Measurements from ENCODE around the gene DNPEP.
"Not testable (repeated sequence)": the region's sequence is repeated elsewhere in the genome, so short reads cannot be mapped to it uniquely, and the experiment has no call there.

The DNPEP gene

GRCh38 chr2:219414857-219415256 lies 27.1 kb upstream of the DNPEP start:
- no peak for TF ChIP-seq CTCF (IDR thresholded peaks at IDR 0.05)
- H3K36me3 ChIP-seq (ENCODE audit: control insufficient read depth, insufficient read depth, low read length), result no peaks in the 10 kb centered on the region
- H3K9me3 ChIP-seq (ENCODE audit: control insufficient read depth, low read length), result no peaks in the 10 kb centered on the region
- H3K79me2 ChIP-seq, result no peaks in the 10 kb centered on the region
- H3K27me3 ChIP-seq (ENCODE audit: control insufficient read depth, insufficient read depth, low read length), result no peaks in the 10 kb centered on the region
- no peak overlapping the region for H3K4me2 ChIP-seq (ENCODE audit: low read length)
- H3K9ac ChIP-seq, result no peak overlapping the region
- H3K27ac ChIP-seq, result no peak overlapping the region
- H3K4me3 ChIP-seq (ENCODE audit: low read depth, low read length), result no peak overlapping the region
- H2AFZ ChIP-seq, result no peak overlapping the region
- no peaks in the 10 kb centered on the region for H3K4me1 ChIP-seq

- Histone ChIP-seq H3K4me3 (ENCODE audit: low read depth, low read length) (no peak overlapping the region), H3K4me2 (ENCODE audit: low read length) (no peak overlapping the region), H2AFZ (no peak overlapping the region), H3K4me1 (no peaks in the 10 kb centered on the region), H3K9ac (no peak overlapping the region), H3K36me3 (ENCODE audit: control insufficient read depth, insufficient read depth, low read length) (no peaks in the 10 kb centered on the region), H3K27ac (no peak overlapping the region), H3K9me3 (ENCODE audit: control insufficient read depth, low read length) (no peaks in the 10 kb centered on the region), H3K79me2 (no peaks in the 10 kb centered on the region), H3K27me3 (ENCODE audit: control insufficient read depth, insufficient read depth, low read length) (no peaks in the 10 kb centered on the region)
- TF ChIP-seq CTCF (IDR thresholded peaks at IDR 0.05), result no peak
These were observed 22.7 kb upstream of the DNPEP start for GRCh38 chr2:219410390-219410789.

- no peaks in the 10 kb centered on the region for H3K27me3 ChIP-seq (ENCODE audit: control insufficient read depth, insufficient read depth, low read length)
- no peak overlapping the region for H3K4me2 ChIP-seq (ENCODE audit: low read length)
- H3K9ac ChIP-seq, result no peak overlapping the region
- TF ChIP-seq CTCF (IDR thresholded peaks at IDR 0.05), result no peak
- no peak overlapping the region for H2AFZ ChIP-seq
- no peak overlapping the region for H3K4me3 ChIP-seq (ENCODE audit: low read depth, low read length)
- H3K4me1 ChIP-seq, result no peaks in the 10 kb centered on the region
- no peaks in the 10 kb centered on the region for H3K9me3 ChIP-seq (ENCODE audit: control insufficient read depth, low read length)
- no peaks in the 10 kb centered on the region for H3K36me3 ChIP-seq (ENCODE audit: control insufficient read depth, insufficient read depth, low read length)
- no peak overlapping the region for H3K27ac ChIP-seq
- H3K79me2 ChIP-seq, result no peaks in the 10 kb centered on the region
These were observed 21.9 kb upstream of the DNPEP start for GRCh38 chr2:219409619-219410018.

DNA sequence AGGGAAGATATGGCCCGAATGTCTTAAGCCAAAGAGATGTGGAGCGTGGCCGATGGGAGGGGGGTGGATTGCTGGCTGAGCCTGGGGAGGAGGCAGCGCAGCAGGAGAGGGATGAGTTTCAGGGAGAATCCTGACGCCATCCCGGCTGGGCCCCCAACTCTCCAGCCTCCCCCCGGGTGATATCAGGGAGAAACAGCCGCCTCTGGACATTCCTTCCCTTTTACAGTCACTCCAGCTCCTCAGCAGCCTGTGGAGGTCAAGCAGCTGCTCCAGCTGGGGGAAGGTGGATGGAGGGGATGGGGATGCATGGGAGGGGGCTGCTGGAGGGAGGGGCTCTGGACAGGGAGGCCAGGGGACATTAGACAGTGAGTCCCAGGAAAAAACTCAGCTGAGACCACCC lies 20.9 kb upstream of the DNPEP start:
- Histone ChIP-seq H3K9ac (no peak overlapping the region), H2AFZ (no peak overlapping the region), H3K27ac (no peak overlapping the region), H3K4me2 (ENCODE audit: low read length) (no peak overlapping the region), H3K36me3 (ENCODE audit: control insufficient read depth, insufficient read depth, low read length) (no peaks in the 10 kb centered on the region), H3K27me3 (ENCODE audit: control insufficient read depth, insufficient read depth, low read length) (no peaks in the 10 kb centered on the region), H3K9me3 (ENCODE audit: control insufficient read depth, low read length) (no peaks in the 10 kb centered on the region), H3K79me2 (no peaks in the 10 kb centered on the region), H3K4me1 (no peaks in the 10 kb centered on the region), H3K4me3 (ENCODE audit: low read depth, low read length) (no peak overlapping the region)
- TF ChIP-seq CTCF (IDR thresholded peaks at IDR 0.05), result no peak

- no peak for TF ChIP-seq CTCF (IDR thresholded peaks at IDR 0.05)
- H3K27ac ChIP-seq, result no peak overlapping the region
- H3K79me2 ChIP-seq, result no peaks in the 10 kb centered on the region
- H3K9me3 ChIP-seq (ENCODE audit: control insufficient read depth, low read length), result no peaks in the 10 kb centered on the region
- H3K27me3 ChIP-seq (ENCODE audit: control insufficient read depth, insufficient read depth, low read length), result no peaks in the 10 kb centered on the region
- no peak overlapping the region for H3K4me2 ChIP-seq (ENCODE audit: low read length)
- no peak overlapping the region for H3K9ac ChIP-seq
- H3K4me3 ChIP-seq (ENCODE audit: low read depth, low read length), result no peak overlapping the region
- no peaks in the 10 kb centered on the region for H3K4me1 ChIP-seq
- H3K36me3 ChIP-seq (ENCODE audit: control insufficient read depth, insufficient read depth, low read length), result no peaks in the 10 kb centered on the region
- no peak overlapping the region for H2AFZ ChIP-seq
These were observed 20.5 kb upstream of the DNPEP start for GRCh38 chr2:219408204-219408603.

DNA sequence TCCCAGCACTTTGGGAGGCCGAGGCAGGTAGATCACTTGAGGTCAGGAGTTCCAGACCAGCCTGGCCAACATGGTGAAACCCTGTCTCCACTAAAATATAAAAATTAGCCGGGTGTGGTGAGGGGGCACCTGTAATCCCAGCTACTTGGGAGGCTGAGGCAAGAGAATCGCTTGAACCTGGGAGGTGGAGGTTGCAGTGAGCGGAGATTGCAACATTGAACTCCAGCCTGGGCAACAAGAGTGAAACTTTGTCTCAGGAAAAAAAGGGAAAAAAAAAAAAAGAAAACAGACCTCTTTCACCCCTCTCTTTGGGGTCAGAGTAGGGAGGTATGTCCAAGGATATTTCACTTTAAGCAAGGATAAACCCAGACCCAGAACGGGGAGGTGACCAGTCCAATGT lies 19.6 kb upstream of the DNPEP start:
- H3K4me1 ChIP-seq, H3K9ac ChIP-seq, H3K27ac ChIP-seq: not testable (repeated sequence)

More for the DNA sequence above, 19.6 kb upstream of the DNPEP start:
- not testable (repeated sequence) for H3K36me3 ChIP-seq (ENCODE audit: control insufficient read depth, insufficient read depth, low read length); H3K4me2 ChIP-seq (ENCODE audit: low read length); H3K79me2 ChIP-seq; H3K27me3 ChIP-seq (ENCODE audit: control insufficient read depth, insufficient read depth, low read length); H2AFZ ChIP-seq; H3K4me3 ChIP-seq (ENCODE audit: low read depth, low read length); H3K9me3 ChIP-seq (ENCODE audit: control insufficient read depth, low read length)

Measured in parathyroid adenoma (tissue), 2 donors.